Colonic mucosa (tissue), 4 donors: ENCODE measurements around the gene NINL. TPM values are rescaled to one million over a fixed set of nuclear protein-coding genes. Genes with fewer than 3 reads are reported as not detected.
A peak's percentile ranks its signal among the peaks of the same experiment; 100 is the strongest.

Experiments used
- DNase-seq: peaks from one replicate; pipeline ENCODE4 v3.0.0-alpha.2; 2020
- H3K27ac ChIP-seq: fragments of 200-600 bp; one replicate; pipeline ENCODE4 v1.8.0; 2021
- H3K27me3 ChIP-seq: fragments of 200-600 bp; one replicate; pipeline ENCODE4 v1.8.0; 2021
- H3K36me3 ChIP-seq: fragments of 200-600 bp; one replicate; pipeline ENCODE4 v1.8.0; 2021
- H3K4me1 ChIP-seq: fragments of 200-600 bp; one replicate; pipeline ENCODE4 v1.8.0; 2021; ENCODE audit warnings: mild to moderate bottlenecking
- H3K4me3 ChIP-seq: fragments of 200-600 bp; one replicate; pipeline ENCODE4 v1.8.0; 2021
- H3K9ac ChIP-seq, 2 donors: one replicate each; pipeline ENCODE4 v1.7.0; 2013; ENCODE audit warnings: control low read depth in 2 of 2, low read depth in 2 of 2, low read length in 2 of 2
- H3K9me3 ChIP-seq: fragments of 200-600 bp; one replicate; pipeline ENCODE4 v1.8.0; 2021
- CTCF ChIP-seq: fragments of 200-600 bp; IDR thresholded peaks from one replicate; pipeline ENCODE4 v1.8.0; 2022; ENCODE audit warnings: antibody characterized with exemption, mild to moderate bottlenecking
- intact Hi-C: fragments of 100-400 bp; cut with DNase I; formaldehyde crosslinking; loops from one replicate; pipeline ENCODE4 v1.14.1; 2022
- total RNA-seq, 2 donors: library from RNA; stranded (reverse); fragmentation: NEBNext Ultra II Directional in 1 of 2; extraction: Animal tissue kit (Norgen Biotek cat#: 25700) in 1 of 2; gene quantifications; one replicate each; pipeline ENCODE4 v1.2.1, GENCODE V29; 2021
- donor health status: healthy.
- donor health status: DM: no; HTN: no; CAD: no.
- donor health status: DM: no; HTN: no; CAD: no.

NINL gene
- total RNA-seq, 2 donors from 2014 or later, result 3.4 to 5.3 TPM

GRCh38 chr20:25544734-25545133 lies 40.6 kb downstream of the NINL start:
- no peaks in the 10 kb centered on the region for H3K27me3 ChIP-seq
- intact Hi-C loops, result no loop called here
- H3K4me1 ChIP-seq, result no peaks in the 10 kb centered on the region
- no peak overlapping the region for H3K27ac ChIP-seq
- DNase-seq, result no peak
- no peak for TF ChIP-seq CTCF
- H3K36me3 ChIP-seq, result no peaks in the 10 kb centered on the region
- H3K4me3 ChIP-seq, result no peak overlapping the region
- H3K9me3 ChIP-seq, result no peaks in the 10 kb centered on the region
- no peak overlapping the region for H3K9ac ChIP-seq

- no peaks in the 10 kb centered on the region for H3K4me1 ChIP-seq
- H3K4me3 ChIP-seq, result no peak overlapping the region
- intact Hi-C loops, result no loop called here
- no peaks in the 10 kb centered on the region for H3K36me3 ChIP-seq
- no peaks in the 10 kb centered on the region for H3K27me3 ChIP-seq
- no peak for TF ChIP-seq CTCF
- no peak for DNase-seq
- no peak overlapping the region for H3K9ac ChIP-seq
- no peaks in the 10 kb centered on the region for H3K9me3 ChIP-seq
- no peak overlapping the region for H3K27ac ChIP-seq
Measured at GRCh38 chr20:25544311-25544710, 41.0 kb downstream of the NINL start.

GRCh38 chr20:25543068-25543467 lies 42.3 kb downstream of the NINL start:
- Histone ChIP-seq H3K9ac (no peak overlapping the region), H3K27me3 (no peaks in the 10 kb centered on the region), H3K36me3 (no peaks in the 10 kb centered on the region), H3K9me3 (no peaks in the 10 kb centered on the region), H3K4me1 (no peaks in the 10 kb centered on the region), H3K27ac (no peak overlapping the region), H3K4me3 (no peak overlapping the region)
- no peak for TF ChIP-seq CTCF
- intact Hi-C loops, result no loop called here
- no peak for DNase-seq

GRCh38 chr20:25541676-25542075 lies 43.7 kb downstream of the NINL start:
- no peaks in the 10 kb centered on the region for H3K4me1 ChIP-seq
- H3K36me3 ChIP-seq, result no peaks in the 10 kb centered on the region
- DNase-seq, result no peak
- no peak for TF ChIP-seq CTCF
- intact Hi-C loops, result no loop called here
- H3K27ac ChIP-seq, result no peak overlapping the region
- no peaks in the 10 kb centered on the region for H3K27me3 ChIP-seq
- no peaks in the 10 kb centered on the region for H3K9me3 ChIP-seq
- no peak overlapping the region for H3K9ac ChIP-seq
- no peak overlapping the region for H3K4me3 ChIP-seq

- no peaks in the 10 kb centered on the region for H3K36me3 ChIP-seq
- DNase-seq, result no peak
- no peaks in the 10 kb centered on the region for H3K27me3 ChIP-seq
- intact Hi-C loops, result loop anchor here (5.0 kb wide), 1 partner anchor 82 kb away; the partner anchor contains the start of gene NANP
- peak overlapping the region; percentile 3 for H3K4me3 ChIP-seq
- no peak overlapping the region for H3K27ac ChIP-seq
- H3K9me3 ChIP-seq, result no peaks in the 10 kb centered on the region
- TF ChIP-seq CTCF, result peak; percentile 23
- peak overlapping the region in 1 of 2 donors; percentile 14 for H3K9ac ChIP-seq
- H3K4me1 ChIP-seq, result no peaks in the 10 kb centered on the region
Measured at GRCh38 chr20:25539742-25540672, 45.3 kb downstream of the NINL start.
